HG03103 (cell line): ENCODE data around the gene FRMD3.

Source experiments
- ATAC-seq: cut with Tn5 transposase; IDR thresholded peaks from one replicate; pipeline ENCODE4 v1.9.1; 2021; ENCODE audit warnings: low read depth; ENCODE audit not compliant: unreplicated experiment

FRMD3 gene

GRCh38 chr9:83440641-83441040 is 97.6 kb downstream of the FRMD3 start:
- ATAC-seq = no peak

- ATAC-seq = no peak
These were observed 102.9 kb downstream of the FRMD3 start for GRCh38 chr9:83435301-83435700.

GRCh38 chr9:83434254-83434653 is 103.9 kb downstream of the FRMD3 start:
- no peak for ATAC-seq

GRCh38 chr9:83433846-83434245 is 104.4 kb downstream of the FRMD3 start:
- no peak for ATAC-seq

GRCh38 chr9:83432877-83433550 is 105.2 kb downstream of the FRMD3 start:
- ATAC-seq = no peak

- no peak for ATAC-seq
These were observed 106.0 kb downstream of the FRMD3 start for GRCh38 chr9:83432104-83432627.

GRCh38 chr9:83431101-83432060 is 106.8 kb downstream of the FRMD3 start:
- no peak for ATAC-seq

- ATAC-seq = no peak
These were observed 107.5 kb downstream of the FRMD3 start for GRCh38 chr9:83430681-83431080.

GRCh38 chr9:83429229-83429628 is 109.0 kb downstream of the FRMD3 start:
- ATAC-seq = no peak

GRCh38 chr9:83425240-83425639 is 113.0 kb downstream of the FRMD3 start:
- ATAC-seq = no peak

GRCh38 chr9:83424831-83425230 is 113.4 kb downstream of the FRMD3 start:
- no peak for ATAC-seq

- ATAC-seq = no peak
These were observed 114.1 kb downstream of the FRMD3 start for GRCh38 chr9:83423815-83424707.

- no peak for ATAC-seq
These were observed 115.7 kb downstream of the FRMD3 start for GRCh38 chr9:83422527-83422926.

- no peak for ATAC-seq
These were observed 117.7 kb downstream of the FRMD3 start for GRCh38 chr9:83420486-83420885.

- ATAC-seq = no peak
These were observed 118.2 kb downstream of the FRMD3 start for GRCh38 chr9:83419961-83420360.

- no peak for ATAC-seq
These were observed 119.9 kb downstream of the FRMD3 start for GRCh38 chr9:83418283-83418682.

GRCh38 chr9:83413367-83413766 is 124.8 kb downstream of the FRMD3 start:
- no peak for ATAC-seq

GRCh38 chr9:83410701-83411100 is 127.5 kb downstream of the FRMD3 start:
- no peak for ATAC-seq

- ATAC-seq = no peak
These were observed 131.3 kb downstream of the FRMD3 start for GRCh38 chr9:83406921-83407320.

GRCh38 chr9:83405759-83406158 is 132.4 kb downstream of the FRMD3 start:
- no peak for ATAC-seq
